HL-60 (cell line): ENCODE measurements around the gene C19orf44.

Experiments used
- DNase-seq, 2 experiments: peaks; one replicate each; pipeline ENCODE4 v3.0.0-alpha.2; 2010 to 2020; ENCODE audit warnings: low read depth in 1 of 2, low spot score in 1 of 2
- H3K27ac ChIP-seq: fragments of 250-450 bp; sonication (Bioruptor Pico); replicated peaks from 2 replicates; pipeline ENCODE4 v1.5.1; 2020; ENCODE audit warnings: mild to moderate bottlenecking, moderate library complexity
- H3K27me3 ChIP-seq: fragments of 250-450 bp; sonication (Bioruptor Pico); 2 replicates; pipeline ENCODE4 v1.5.1; 2021; ENCODE audit warnings: mild to moderate bottlenecking, moderate library complexity; ENCODE audit not compliant: insufficient read depth, poor library complexity, severe bottlenecking
- H3K4me3 ChIP-seq: replicated peaks from 2 replicates; pipeline ENCODE4 v1.5.1; 2011; ENCODE audit warnings: mild to moderate bottlenecking, control low read depth, low read length; ENCODE audit not compliant: insufficient read depth
- CTCF ChIP-seq: IDR thresholded peaks from one replicate; pipeline ENCODE4 v1.5.1; 2011; ENCODE audit warnings: low read length, control low read depth, inconsistent platforms; ENCODE audit not compliant: insufficient read depth
- GABPA ChIP-seq: IDR thresholded peaks from 2 replicates; pipeline ENCODE4 v1.6.1; 2012; ENCODE audit warnings: low read depth
- POLR2AphosphoS5 ChIP-seq: IDR thresholded peaks from 2 replicates; pipeline ENCODE4 v1.6.1; 2012; ENCODE audit warnings: low read depth
- REST ChIP-seq: IDR thresholded peaks from 2 replicates; pipeline ENCODE4 v1.6.1; 2012; ENCODE audit warnings: low read depth; ENCODE audit not compliant: insufficient replicate concordance
- SPI1 ChIP-seq: IDR thresholded peaks from 2 replicates; pipeline ENCODE4 v1.6.1; 2012; ENCODE audit warnings: low read depth, mild to moderate bottlenecking, borderline replicate concordance

The C19orf44 gene

DNA sequence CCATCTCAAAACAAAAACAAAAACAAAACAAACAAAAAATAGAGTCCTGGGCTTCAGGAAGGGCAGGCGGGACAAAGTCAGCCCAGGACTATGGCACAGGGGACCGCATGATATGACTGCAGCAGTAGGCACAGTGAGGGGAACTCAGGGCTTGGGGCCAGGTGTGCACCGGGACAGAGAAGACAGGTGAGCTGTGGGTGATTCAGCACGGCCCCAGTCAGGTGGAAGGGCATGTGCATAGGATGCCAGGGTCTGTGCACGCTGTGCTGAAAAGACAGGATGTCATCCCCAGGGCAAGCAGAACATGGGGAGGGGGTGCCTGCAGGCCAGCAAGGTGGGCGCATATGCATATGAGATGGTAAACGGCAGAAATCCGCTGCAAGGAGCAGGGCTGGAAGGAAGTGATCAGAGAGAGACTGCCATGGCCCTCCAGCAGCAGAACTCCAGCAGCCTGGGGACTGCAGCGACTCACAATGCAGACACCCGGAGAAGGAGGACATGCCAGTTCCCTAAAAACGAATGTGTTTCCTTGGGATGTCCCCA, 39.5 kb upstream of the C19orf44 start:
- no peak overlapping the region for H3K27ac ChIP-seq
- DNase-seq: no peak
- H3K27me3 ChIP-seq: no peaks in the 10 kb centered on the region
- H3K4me3 ChIP-seq: no peak overlapping the region
- TF ChIP-seq SPI1 (no peak), REST (no peak), POLR2AphosphoS5 (no peak), GABPA (no peak), CTCF (no peak)

GRCh38 chr19:16457195-16457953, 38.8 kb upstream of the C19orf44 start:
- H3K27ac ChIP-seq: no peak overlapping the region
- TF ChIP-seq POLR2AphosphoS5 (no peak), REST (no peak), GABPA (no peak), SPI1 (no peak), CTCF (no peak)
- H3K27me3 ChIP-seq: no peaks in the 10 kb centered on the region
- no peak for DNase-seq
- H3K4me3 ChIP-seq: no peak overlapping the region

GRCh38 chr19:16457954-16458331, 38.3 kb upstream of the C19orf44 start:
- Histone ChIP-seq H3K27ac (no peak overlapping the region), H3K4me3 (no peak overlapping the region), H3K27me3 (no peaks in the 10 kb centered on the region)
- TF ChIP-seq GABPA (no peak), POLR2AphosphoS5 (no peak), SPI1 (no peak), REST (no peak), CTCF (no peak)
- DNase-seq: no peak
